ENCODE results near the gene SLC4A11.

SLC4A11 gene

DNA sequence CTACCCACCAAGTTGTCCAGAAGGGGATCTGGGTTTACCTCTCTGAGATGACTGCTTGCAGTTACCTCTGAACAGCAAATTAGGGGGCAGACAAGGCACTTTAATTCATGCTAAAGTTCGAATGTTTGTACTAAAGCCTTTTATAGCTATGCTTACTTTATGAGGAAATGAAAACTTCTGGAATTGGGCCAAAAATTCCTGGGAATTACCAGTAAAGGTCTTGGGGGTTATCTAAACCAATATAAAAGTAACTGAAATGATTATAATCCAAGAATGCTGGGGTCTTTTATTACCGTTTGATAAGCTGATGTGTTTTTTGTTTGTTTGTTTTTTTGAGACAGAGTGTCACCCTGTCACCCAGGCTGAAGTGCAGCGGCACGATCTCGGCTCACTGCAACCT, 57.7 kb downstream of the SLC4A11 start:
- peaks cover 4% of the 10 kb centered on the region; the same call in 1 of the 2 replicates for H3K4me1 ChIP-seq (ENCODE audit: control insufficient read depth, insufficient read depth, low read length)
- no peak overlapping the region for H3K9ac ChIP-seq (ENCODE audit: low read length)
- H3K27me3 ChIP-seq (ENCODE audit: control insufficient read depth, insufficient read depth, low read length), result no peaks in the 10 kb centered on the region

GRCh38 chr20:3180319-3180718, 58.7 kb downstream of the SLC4A11 start:
- H3K9me3 ChIP-seq (ENCODE audit: control insufficient read depth, insufficient read depth, low read depth, low read length), result no peaks in the 10 kb centered on the region
- H3K9ac ChIP-seq (ENCODE audit: low read length), result no peak overlapping the region
- H3K27me3 ChIP-seq (ENCODE audit: control insufficient read depth, insufficient read depth, low read length), result no peaks in the 10 kb centered on the region
- H3K36me3 ChIP-seq (ENCODE audit: control insufficient read depth, insufficient read depth, low read length), result no peaks in the 10 kb centered on the region
- H3K4me1 ChIP-seq (ENCODE audit: control insufficient read depth, insufficient read depth, low read length), result peaks cover 8% of the 10 kb centered on the region
- H3K27ac ChIP-seq (ENCODE audit: low read depth, low read length), result no peak overlapping the region
- no peak overlapping the region for H3K4me3 ChIP-seq (ENCODE audit: low read depth, low read length)

More for the DNA sequence above, 57.7 kb downstream of the SLC4A11 start:
- H3K4me3 ChIP-seq (ENCODE audit: low read depth, low read length), result no peak overlapping the region
- no peak overlapping the region for H3K27ac ChIP-seq (ENCODE audit: low read depth, low read length)
- H3K9me3 ChIP-seq (ENCODE audit: control insufficient read depth, insufficient read depth, low read depth, low read length), result no peaks in the 10 kb centered on the region
- H3K36me3 ChIP-seq (ENCODE audit: control insufficient read depth, insufficient read depth, low read length), result no peaks in the 10 kb centered on the region

DNA sequence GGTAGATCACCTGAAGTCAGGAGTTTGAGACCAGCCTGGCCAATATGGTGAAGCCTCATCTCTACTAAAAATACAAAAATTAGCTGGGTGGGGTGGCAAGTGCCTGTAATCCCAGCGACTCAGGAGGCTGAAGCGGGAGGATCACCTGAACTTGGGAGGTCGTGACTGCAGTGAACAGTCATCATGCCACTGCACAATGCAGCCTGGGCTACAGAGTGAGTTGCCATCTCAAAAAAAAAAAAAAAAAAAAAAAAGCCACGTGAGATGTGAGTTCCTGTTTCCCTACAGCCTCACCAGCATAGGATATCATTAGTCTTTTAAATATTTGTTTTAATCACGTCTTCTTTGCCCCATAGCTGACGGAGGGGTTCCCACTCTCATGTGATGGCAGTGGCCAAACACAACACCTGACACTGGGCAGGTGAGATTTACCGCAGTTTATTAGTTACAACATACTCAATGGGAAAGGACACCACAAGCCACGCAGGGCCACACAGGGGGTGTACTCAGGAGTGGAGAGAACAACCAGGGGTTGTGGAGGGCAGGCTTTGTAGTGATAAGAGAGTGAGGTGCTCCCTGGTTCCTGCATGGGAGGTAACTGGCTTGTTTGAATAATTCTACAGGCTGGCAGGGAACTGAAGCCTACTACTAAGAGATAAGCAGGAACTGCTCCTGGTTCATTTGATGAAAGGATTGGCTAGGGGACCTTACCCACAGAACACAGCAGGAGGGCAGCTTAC, 61.1 kb downstream of the SLC4A11 start:
- H3K36me3 ChIP-seq (ENCODE audit: control insufficient read depth, insufficient read depth, low read length), result no peaks in the 10 kb centered on the region
- no peak overlapping the region for H3K27ac ChIP-seq (ENCODE audit: low read depth, low read length)
- peaks cover 13% of the 10 kb centered on the region for H3K4me1 ChIP-seq (ENCODE audit: control insufficient read depth, insufficient read depth, low read length)
- no peak overlapping the region for H3K9ac ChIP-seq (ENCODE audit: low read length)
- no peak overlapping the region for H3K4me3 ChIP-seq (ENCODE audit: low read depth, low read length)
- H3K27me3 ChIP-seq (ENCODE audit: control insufficient read depth, insufficient read depth, low read length), result no peaks in the 10 kb centered on the region
- H3K9me3 ChIP-seq (ENCODE audit: control insufficient read depth, insufficient read depth, low read depth, low read length), result no peaks in the 10 kb centered on the region

Measured in HUES6 (cell line).